ENCODE results near the gene CHST12. TPM values are rescaled to one million over a fixed set of nuclear protein-coding genes. Genes with fewer than 3 reads are reported as not detected.

CHST12 gene
- total and polyA plus RNA-seq, 4 donors: 14.7 to 30.9 (median 16.8) TPM

- Histone ChIP-seq H3K27me3 (ENCODE audit: control insufficient read depth in 3 of 3, insufficient read depth in 3 of 3, low read length in 2 of 3) (no peaks in the 10 kb centered on the region), H3K4me1 (ENCODE audit: control insufficient read depth in 5 of 5, insufficient read depth in 5 of 5, low read length in 5 of 5) (peaks cover 0 to 4% (median 0%) of the 10 kb centered on the region in 5 donors), H3K9me3 (ENCODE audit: control insufficient read depth in 4 of 4, insufficient read depth in 3 of 4, low read length in 3 of 4) (no peaks in the 10 kb centered on the region), H3K4me3 (no peak overlapping the region), H3K36me3 (ENCODE audit: control insufficient read depth in 4 of 4, insufficient read depth in 4 of 4, low read length in 4 of 4) (peaks cover 0 to 3% (median 0%) of the 10 kb centered on the region in 4 donors), H3K27ac (ENCODE audit: low read depth in 1 of 2, low read length in 1 of 2) (no peak overlapping the region), H3K9ac (ENCODE audit: insufficient read depth in 1 of 2, low read length in 2 of 2) (no peak overlapping the region)
- TF ChIP-seq, protein P1, sequence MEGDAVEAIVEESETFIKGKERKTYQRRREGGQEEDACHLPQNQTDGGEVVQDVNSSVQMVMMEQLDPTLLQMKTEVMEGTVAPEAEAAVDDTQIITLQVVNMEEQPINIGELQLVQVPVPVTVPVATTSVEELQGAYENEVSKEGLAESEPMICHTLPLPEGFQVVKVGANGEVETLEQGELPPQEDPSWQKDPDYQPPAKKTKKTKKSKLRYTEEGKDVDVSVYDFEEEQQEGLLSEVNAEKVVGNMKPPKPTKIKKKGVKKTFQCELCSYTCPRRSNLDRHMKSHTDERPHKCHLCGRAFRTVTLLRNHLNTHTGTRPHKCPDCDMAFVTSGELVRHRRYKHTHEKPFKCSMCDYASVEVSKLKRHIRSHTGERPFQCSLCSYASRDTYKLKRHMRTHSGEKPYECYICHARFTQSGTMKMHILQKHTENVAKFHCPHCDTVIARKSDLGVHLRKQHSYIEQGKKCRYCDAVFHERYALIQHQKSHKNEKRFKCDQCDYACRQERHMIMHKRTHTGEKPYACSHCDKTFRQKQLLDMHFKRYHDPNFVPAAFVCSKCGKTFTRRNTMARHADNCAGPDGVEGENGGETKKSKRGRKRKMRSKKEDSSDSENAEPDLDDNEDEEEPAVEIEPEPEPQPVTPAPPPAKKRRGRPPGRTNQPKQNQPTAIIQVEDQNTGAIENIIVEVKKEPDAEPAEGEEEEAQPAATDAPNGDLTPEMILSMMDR (IDR thresholded peaks at IDR 0.05; ENCODE audit: control extremely low read depth, extremely low read depth): no peak
- no peak for DNase-seq
- WGBS, 2 donors: 82 to 91% methylated on average over 21 of the region's 21 CpGs
- ATAC-seq (ENCODE audit: insufficient read depth, low FRiP score): no peak
Measured at GRCh38 chr7:2445898-2446555, 42.6 kb downstream of the CHST12 start.

- ATAC-seq (ENCODE audit: insufficient read depth, low FRiP score): no peak
- Histone ChIP-seq H3K27ac (ENCODE audit: low read depth in 1 of 2, low read length in 1 of 2) (no peak overlapping the region), H3K36me3 (ENCODE audit: control insufficient read depth in 4 of 4, insufficient read depth in 4 of 4, low read length in 4 of 4) (peaks cover 0 to 3% (median 0%) of the 10 kb centered on the region in 4 donors), H3K27me3 (ENCODE audit: control insufficient read depth in 3 of 3, insufficient read depth in 3 of 3, low read length in 2 of 3) (no peaks in the 10 kb centered on the region), H3K9ac (ENCODE audit: insufficient read depth in 1 of 2, low read length in 2 of 2) (no peak overlapping the region), H3K9me3 (ENCODE audit: control insufficient read depth in 4 of 4, insufficient read depth in 3 of 4, low read length in 3 of 4) (no peaks in the 10 kb centered on the region), H3K4me3 (no peak overlapping the region), H3K4me1 (ENCODE audit: control insufficient read depth in 5 of 5, insufficient read depth in 5 of 5, low read length in 5 of 5) (peaks cover 0 to 2% (median 0%) of the 10 kb centered on the region in 5 donors)
- WGBS, 2 donors: 85 to 91% methylated on average over 10 of the region's 10 CpGs
- TF ChIP-seq, protein P1 (IDR thresholded peaks at IDR 0.05; ENCODE audit: control extremely low read depth, extremely low read depth): no peak
- no peak for DNase-seq
Measured at GRCh38 chr7:2446676-2447075, 43.3 kb downstream of the CHST12 start.

DNA sequence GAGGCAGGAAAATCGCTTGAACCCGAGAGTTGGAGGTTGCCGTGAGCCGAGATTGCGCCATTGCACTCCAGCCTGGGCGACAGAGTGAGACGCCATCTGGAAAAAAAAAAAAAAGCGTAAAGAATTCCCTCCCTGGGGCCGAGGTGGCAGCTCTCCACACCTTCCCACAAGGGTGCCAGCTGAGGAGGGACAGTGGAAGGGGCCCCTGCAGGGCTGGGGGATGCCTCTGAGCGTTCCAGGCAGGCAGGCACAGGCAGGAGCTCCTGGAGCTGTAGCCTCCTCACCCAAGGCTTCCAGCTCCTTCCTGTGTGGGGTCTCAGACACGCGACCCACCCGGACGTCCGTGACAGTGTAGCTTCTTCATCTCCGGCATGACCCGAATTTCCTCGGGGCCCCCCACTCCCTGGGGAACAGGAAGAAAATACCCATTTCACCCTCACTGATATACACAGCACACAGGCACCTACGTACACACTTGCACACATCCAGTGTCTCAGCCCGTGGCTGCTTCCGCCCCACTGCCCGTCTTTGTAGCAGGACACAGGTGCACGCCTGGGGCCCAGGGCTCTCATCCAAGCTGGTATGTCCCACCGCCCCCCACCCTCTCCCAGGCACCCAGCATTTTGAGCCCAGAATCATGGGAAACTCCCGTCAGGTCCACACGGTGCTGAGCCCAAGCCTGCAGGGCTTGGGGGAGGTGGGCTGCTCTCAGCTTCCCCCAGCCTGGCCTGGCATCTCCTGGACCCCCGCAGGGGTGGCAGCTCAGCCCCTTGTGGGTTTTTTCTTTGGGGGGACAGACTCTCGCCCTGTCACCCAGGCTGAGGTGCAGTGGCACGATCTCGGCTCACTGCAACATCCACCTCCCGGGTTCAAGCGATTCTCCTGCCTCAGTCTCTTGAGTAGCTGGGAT lies 47.0 kb downstream of the CHST12 start:
- no peak overlapping the region for H3K4me3 ChIP-seq
- no peak overlapping the region for H3K9ac ChIP-seq (ENCODE audit: insufficient read depth in 1 of 2, low read length in 2 of 2)
- WGBS, 2 donors: 50 to 54% methylated on average over 31 to 32 of the region's 32 CpGs
- peaks cover 0 to 7% (median 3%) of the 10 kb centered on the region in 5 donors for H3K4me1 ChIP-seq (ENCODE audit: control insufficient read depth in 5 of 5, insufficient read depth in 5 of 5, low read length in 5 of 5)
- no peaks in the 10 kb centered on the region for H3K36me3 ChIP-seq (ENCODE audit: control insufficient read depth in 4 of 4, insufficient read depth in 4 of 4, low read length in 4 of 4)
- no peak for ATAC-seq (ENCODE audit: insufficient read depth, low FRiP score)
- no peaks in the 10 kb centered on the region for H3K27me3 ChIP-seq (ENCODE audit: control insufficient read depth in 3 of 3, insufficient read depth in 3 of 3, low read length in 2 of 3)
- TF ChIP-seq, protein P1 (IDR thresholded peaks at IDR 0.05; ENCODE audit: control extremely low read depth, extremely low read depth): no peak
- H3K27ac ChIP-seq (ENCODE audit: low read depth in 1 of 2, low read length in 1 of 2): no peak overlapping the region
- H3K9me3 ChIP-seq (ENCODE audit: control insufficient read depth in 4 of 4, insufficient read depth in 3 of 4, low read length in 3 of 4): no peaks in the 10 kb centered on the region
- no peak for DNase-seq
